GM12874 (cell line): ENCODE data around the gene VEZF1.

Experiments used
- TF ChIP-seq, protein P1 (sequence below): IDR thresholded peaks from 2 replicates; pipeline ENCODE4 v1.5.1; 2011; ENCODE audit warnings: low read depth, mild to moderate bottlenecking, control low read depth, low read length, moderate library complexity; ENCODE audit not compliant: insufficient read depth

VEZF1 gene

DNA sequence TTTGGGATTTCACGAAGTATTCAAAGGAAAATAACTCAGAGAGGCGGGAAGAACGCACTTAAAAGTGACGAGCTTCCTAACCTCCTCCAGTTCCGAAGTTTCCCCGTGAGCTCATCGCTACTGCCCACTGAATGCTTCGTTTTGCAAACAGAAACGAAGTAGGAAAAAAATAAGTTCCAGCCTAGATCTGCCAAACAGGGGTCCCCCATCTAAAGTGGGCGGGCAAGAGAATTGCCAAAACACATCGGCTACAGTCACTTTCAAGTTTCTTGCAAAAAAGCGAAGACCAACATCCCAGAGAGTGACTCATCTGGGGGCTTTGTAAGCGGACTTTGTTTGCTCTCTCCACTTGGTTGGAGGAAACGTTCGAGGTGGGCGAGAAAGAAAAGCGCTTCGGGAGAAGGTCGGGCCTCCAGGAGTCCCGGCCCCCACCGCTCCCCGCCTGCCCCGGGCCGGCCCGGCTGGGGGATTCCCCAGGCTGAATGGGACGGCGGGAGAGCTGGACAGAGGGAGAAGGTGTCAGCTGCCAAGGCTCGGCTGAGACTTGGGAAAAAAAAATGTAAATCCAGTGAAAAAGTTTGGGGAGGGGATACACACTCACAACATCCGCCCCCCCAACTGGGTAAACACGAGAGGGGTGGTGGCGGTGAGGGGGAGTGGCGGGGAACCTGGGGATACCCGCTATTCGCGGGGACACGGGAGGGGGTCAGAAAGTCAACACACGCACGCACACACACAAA, 1.0 kb downstream of the VEZF1 start:
- TF ChIP-seq, protein P1, sequence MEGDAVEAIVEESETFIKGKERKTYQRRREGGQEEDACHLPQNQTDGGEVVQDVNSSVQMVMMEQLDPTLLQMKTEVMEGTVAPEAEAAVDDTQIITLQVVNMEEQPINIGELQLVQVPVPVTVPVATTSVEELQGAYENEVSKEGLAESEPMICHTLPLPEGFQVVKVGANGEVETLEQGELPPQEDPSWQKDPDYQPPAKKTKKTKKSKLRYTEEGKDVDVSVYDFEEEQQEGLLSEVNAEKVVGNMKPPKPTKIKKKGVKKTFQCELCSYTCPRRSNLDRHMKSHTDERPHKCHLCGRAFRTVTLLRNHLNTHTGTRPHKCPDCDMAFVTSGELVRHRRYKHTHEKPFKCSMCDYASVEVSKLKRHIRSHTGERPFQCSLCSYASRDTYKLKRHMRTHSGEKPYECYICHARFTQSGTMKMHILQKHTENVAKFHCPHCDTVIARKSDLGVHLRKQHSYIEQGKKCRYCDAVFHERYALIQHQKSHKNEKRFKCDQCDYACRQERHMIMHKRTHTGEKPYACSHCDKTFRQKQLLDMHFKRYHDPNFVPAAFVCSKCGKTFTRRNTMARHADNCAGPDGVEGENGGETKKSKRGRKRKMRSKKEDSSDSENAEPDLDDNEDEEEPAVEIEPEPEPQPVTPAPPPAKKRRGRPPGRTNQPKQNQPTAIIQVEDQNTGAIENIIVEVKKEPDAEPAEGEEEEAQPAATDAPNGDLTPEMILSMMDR, result no peak

DNA sequence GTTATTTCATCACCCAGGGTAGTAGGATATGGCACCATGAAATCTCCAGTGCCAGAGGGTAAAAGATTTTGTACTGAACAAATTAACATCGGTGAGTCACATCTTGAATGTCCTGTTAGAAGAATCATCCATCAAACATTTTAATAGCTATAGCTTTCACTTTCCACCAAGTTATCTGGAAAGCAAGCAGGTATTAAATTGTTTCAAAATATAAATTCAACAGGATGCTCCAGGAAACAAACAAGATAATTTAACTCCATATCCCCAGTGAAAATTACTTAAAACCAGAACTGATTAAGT, 2.4 kb downstream of the VEZF1 start:
- TF ChIP-seq, protein P1, result no peak

DNA sequence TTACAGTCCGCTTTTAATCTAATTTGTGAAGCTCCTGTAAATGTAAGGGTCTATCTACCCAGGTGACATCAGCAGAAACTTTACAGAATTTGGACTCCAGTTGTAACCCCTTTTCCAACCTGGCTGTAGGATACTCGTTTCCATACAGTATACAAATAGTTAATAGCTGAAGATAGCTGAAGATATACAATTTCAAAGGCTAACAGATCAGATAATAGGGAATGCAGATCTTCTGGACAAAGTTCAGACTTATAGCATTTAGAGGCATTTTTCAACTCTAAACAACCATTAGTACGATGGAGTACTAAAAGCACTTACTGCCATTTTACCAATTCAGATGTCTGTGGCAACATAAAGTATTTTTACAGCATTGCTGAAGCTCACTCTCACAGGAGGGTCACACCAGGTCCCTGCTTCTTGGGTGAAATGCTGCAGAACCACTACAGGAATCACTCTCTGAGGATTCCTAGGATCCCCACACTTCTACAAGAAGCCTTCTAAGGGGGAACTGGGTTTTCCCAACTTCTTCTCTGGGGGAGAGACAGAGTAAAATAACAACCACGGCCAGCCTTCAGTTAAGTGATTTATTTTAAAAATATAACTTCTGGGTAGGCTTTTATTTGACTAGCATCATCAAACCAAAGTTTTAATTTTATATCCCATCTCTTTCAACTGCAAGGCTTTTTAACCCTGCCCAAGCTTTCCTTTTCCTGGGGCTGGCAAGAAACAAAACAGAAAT, 2.9 kb downstream of the VEZF1 start:
- TF ChIP-seq, protein P1, result no peak

DNA sequence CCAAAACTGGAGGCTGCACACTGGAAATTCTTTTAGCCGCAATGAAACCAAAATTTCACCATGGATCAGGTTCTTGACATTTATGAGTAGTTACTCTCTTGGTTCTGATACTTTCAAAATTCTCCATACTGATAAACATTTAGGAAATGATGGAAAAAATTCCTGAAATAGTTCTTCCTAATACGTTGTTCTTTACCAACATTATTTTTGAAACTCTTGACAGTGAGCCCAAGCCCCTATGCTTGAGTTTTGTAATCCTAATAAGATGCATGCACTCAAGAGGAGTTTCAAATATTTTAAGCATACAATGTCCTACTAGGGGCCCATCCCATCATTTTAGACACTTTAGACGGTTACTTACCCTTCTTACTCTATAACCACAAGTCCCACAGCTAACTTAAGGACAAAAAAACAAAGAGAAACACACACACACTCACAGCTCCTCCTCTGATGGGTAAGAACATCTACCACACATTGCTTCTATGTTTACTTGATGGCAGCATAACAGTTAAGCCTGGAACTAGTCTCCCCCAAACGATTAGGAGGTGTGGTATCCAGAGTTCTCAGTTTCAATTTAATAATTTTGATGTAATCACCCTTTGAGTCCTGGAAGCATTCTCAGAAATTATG, 3.7 kb downstream of the VEZF1 start:
- TF ChIP-seq, protein P1, result no peak

DNA sequence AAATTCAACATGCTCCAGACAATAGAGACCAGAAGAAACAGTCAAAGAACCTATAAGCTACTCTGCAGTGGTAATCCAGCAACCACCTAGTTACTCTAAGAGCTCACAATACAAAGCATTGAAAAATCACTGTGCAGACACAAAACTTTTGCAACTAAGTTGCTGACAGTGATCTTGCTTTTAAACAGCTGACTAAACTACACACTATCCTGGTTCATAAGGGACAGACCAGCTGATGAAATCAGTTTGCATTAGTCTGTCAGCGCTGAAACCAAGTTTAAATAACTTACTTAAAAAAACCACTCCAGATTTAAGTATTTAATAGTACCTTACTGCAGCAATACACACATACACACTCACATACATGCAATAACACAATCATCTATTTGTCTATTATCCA, 4.6 kb downstream of the VEZF1 start:
- TF ChIP-seq, protein P1, result no peak

DNA sequence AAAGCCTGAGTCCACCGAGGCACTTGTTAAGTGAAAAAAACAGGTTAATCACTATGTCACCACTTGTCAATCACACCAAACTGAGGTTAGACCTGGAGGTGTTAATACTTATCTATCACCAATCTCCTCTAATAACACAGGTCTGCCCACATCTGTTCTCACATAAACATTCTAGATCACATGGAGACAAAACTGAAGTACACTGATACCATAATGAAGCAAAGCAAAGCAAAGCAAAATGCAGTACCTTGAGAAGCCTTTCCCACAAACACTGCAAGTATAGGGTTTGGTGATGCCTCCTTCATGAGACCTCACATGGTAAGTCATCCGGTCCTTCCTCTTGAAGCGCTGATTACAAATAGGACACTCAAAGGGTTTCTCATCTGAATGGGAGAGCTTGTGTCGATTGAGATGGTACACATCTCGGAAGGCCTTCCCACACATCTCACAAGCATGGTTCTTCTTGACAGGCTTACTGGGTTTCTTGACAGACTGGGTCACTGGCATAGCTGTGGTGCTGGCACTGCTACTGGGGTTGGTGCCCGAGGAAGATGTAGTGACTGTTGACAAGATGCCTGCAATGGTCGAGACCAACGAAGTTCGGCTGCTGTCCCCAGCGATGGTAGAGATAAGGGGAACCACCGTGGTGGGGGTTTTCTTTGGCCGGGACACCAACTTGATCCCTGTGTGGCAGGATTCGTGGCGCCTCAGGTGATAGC, 5.4 kb downstream of the VEZF1 start:
- TF ChIP-seq, protein P1, result no peak

DNA sequence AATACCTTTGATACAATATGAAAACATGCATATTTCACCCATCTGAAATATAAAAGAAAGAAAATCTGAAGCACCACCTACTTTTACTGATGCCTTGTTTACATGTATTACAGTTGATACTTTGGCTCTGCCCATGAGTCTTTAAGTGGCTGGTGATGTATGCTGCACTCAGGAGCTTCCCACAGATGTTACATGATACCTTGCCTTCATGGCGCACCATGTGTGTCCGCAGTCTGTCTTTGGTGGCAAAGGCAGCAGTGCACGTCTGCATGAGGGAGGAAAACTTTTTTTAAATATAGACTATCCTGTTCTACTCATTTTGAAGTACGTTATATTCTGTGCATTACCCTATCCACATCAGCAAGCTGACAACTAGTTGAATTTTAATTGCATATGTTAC, 7.5 kb downstream of the VEZF1 start:
- TF ChIP-seq, protein P1, result no peak
